Measurements from ENCODE around the gene PLA2G4A.

GRCh38 chr1:186980400-186980799 lies 151.7 kb downstream of the PLA2G4A start:
- no peak for TF ChIP-seq POLR2A (IDR thresholded peaks at IDR 0.05; ENCODE audit: low read depth, low read length)
- TF ChIP-seq TAF1 (IDR thresholded peaks at IDR 0.05; ENCODE audit: borderline replicate concordance, low read depth, low read length): no peak
